SK-N-DZ (cell line): ENCODE measurements around the gene YDJC.
"Not testable (repeated sequence)": the region's sequence is repeated elsewhere in the genome, so short reads cannot be mapped to it uniquely, and the experiment has no call there.

Experiments
- DNase-seq: peaks from one replicate; pipeline ENCODE4 v3.0.0-alpha.2; 2015; ENCODE audit warnings: low spot score

YDJC gene

DNA sequence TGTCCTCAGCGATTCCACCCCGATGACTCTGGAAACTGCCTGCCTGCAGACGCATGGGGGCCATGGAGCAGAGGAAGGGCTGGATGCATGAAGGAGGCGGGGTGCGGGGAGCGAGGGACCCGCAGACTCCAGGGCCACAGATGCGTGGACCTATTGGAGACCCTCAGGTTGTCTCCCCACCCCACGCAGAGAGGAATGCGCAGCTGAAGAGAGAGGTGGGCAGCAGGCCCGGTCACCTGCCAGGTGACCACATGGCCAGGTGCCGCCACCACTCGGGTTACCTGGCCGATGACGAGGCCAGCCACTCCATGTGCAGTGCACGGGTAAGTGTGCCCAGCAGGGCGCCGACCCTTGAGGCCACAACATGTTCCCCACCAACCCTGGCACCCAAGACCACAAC lies 3.1 kb upstream of the YDJC start:
- no peak for DNase-seq

GRCh38 chr22:21632237-21632895 lies 2.5 kb upstream of the YDJC start, which contains the start of gene CCDC116:
CCDC116 (plus strand) TSS chr22:21632760; CDS start chr22:21633182, 422 bp downstream.
- peak; percentile 90 for DNase-seq

- no peak for DNase-seq
These were observed 1.2 kb upstream of the YDJC start for GRCh38 chr22:21631025-21631424.

- no peak for DNase-seq
These were observed 1.2 kb downstream of the YDJC start for GRCh38 chr22:21628386-21629254.

DNA sequence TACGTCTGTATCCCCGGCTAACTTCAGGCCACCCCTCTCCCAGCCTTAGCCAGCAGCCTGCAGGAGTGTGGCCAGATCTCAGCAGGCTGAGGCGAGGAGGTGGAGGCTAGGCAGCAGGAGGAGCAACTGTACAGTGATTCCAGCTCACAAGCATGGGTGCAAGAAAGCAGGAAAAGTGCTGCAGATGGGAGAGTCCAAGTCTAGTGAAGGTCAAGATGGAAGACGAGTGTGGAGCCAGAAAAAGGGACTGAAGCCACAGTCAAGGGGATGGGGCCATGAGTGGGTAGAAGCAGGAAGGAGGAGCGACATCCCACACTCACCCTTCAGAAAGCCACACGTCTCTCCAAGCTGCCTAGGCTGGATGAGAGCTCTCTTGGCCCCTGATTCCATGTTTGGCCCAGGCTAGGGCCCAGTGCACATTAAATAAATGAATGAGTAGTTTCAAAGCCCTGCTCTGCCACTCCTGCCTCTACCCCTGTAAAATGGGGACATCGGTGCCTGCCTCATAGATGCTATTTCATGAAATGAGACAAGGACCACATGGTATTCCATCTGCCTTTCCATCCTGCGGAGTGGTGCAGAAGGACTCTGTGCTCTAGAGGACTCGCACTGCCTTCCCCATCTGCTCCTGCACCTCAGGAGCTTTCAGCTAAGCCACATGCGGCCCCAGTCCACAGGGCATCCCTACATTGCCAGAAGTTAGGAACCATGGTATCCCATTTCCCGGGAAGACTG lies 2.9 kb downstream of the YDJC start:
- no peak for DNase-seq

DNA sequence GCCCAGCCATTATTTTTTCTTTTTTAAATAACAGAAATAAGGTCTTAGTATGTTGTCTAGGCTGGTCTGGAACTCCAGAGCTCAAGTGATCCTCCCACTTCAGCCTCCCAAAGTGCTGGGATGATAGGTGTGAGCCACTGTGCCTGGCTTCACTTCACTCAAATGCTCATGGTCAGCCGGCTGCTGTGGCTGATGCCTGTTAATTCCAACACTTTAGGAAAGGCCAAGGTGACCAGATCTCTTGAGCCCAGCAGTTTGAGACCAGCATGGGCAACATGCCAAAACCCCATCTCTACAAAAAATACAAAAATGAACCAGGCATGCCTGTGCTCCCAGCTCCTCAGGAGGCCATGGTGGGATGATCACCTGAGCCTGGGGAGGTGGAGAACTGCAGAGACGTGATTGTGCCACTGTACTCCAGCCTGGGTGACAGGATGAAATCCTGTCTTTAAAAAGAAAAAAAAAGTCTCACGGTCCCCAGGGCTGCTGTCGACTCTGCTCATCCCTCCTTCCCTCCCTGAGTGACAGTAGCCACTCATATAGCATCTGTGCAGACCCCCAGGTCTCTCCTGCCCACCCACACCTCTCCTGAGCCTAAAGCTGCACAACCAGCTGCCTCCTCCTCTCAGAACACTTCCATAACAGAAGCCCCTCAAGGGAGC lies 3.6 kb downstream of the YDJC start:
- no peak for DNase-seq

GRCh38 chr22:21624880-21625791 lies 4.7 kb downstream of the YDJC start:
- DNase-seq = no peak

- no peak for DNase-seq
These were observed 5.5 kb downstream of the YDJC start for GRCh38 chr22:21624120-21624879.

GRCh38 chr22:21623648-21623970 lies 6.2 kb downstream of the YDJC start:
- no peak for DNase-seq

DNA sequence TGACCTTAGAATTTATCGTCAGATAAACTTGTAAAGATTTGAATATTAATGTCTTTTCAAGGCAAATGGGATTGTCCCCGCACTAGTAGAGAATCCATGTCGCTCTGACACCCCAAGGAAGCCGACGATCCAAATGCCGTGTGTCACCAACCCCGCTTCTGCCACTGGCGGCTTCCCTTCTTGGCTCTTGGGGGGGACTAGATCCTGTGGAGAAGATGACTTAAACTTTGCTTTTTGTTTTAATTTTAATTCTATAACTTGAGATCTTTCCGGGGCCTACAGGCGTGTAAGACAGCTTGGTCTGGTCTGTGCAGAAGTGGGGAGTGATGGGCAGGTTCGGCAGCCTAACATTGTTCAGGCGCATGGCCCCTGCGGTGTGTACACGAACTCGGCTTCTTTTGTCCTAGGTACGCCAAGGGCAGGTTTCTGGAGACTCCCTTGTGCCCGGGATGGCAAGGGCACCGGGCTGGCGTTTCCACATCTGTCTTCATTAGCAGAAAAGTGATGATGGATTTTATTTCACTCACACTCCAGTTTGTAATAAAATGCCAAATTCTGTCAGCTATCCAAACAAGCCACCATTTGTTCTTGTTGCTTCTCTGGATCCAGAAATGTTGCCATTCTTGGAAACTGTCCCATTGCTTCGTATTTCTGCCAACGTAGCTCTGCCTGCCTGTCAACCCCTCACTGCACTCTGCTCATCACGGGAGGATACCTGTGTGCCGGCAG lies 6.7 kb downstream of the YDJC start:
- DNase-seq = no peak

DNA sequence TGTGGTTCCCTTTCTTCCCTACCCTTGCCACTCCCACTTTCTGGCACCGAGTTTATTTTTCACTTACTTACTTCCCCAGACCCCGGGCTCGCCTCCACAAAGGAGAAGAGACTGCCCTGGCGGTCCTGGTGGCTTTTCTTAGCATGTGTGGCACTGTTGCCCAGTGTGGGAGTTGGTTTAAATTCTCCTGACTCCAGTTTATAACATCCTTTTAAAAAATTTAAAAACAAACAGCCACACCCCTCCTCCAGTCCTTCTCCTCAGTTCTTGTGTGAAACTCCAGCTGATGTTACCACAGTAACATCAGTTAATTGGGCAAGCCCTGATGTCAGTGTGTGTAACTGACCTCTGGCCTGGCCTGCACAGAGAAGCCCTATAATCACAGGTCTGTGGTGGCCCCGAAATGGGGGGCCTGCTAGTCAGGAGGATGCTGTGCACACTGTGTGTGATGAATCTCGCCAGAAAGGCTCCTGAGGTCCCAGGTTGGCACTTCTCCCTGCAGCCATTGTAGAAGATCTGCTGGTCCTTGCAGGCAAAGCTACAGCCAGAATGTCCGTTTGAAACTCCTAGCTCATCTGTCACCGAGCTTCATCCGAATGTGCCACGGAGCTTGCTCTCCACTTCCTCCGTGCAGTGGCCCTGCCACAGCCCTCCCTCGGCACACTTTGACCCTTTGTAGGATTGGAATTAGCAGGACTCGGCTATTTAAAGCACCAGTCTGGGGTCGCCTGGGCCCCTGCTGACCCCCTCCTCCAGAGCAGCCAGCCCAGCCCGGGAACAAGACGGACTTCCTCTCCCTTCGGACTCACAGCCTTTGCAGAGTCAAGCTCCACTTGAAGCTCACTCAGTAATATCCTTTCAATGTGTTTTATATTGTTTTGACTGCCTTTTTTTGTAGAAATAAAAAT lies 7.6 kb downstream of the YDJC start:
- DNase-seq = no peak

DNA sequence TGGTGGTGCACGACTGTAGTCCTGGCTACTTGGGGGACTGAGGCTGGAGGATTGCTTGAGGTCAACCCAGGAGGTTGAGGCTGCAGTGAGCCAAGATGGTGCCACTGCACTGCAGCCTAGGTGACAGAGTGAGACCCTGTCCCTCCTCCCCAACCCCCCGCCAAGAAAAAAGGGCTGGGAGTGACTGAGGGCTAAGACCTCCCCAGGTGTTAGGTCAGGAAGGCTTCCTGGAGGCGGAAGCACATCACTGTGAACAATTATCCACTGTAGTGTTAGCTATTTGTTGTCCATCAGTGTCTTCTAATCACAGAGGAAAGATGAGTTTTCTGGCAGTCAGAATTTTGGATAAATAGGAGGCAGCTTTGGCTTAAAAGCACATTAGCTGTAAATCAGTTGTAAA lies 8.8 kb downstream of the YDJC start:
- DNase-seq = no peak

- not testable (repeated sequence) for DNase-seq
These were observed 12.5 kb downstream of the YDJC start for GRCh38 chr22:21617337-21617736.

GRCh38 chr22:21615731-21616130 lies 14.1 kb downstream of the YDJC start:
- no peak for DNase-seq

DNA sequence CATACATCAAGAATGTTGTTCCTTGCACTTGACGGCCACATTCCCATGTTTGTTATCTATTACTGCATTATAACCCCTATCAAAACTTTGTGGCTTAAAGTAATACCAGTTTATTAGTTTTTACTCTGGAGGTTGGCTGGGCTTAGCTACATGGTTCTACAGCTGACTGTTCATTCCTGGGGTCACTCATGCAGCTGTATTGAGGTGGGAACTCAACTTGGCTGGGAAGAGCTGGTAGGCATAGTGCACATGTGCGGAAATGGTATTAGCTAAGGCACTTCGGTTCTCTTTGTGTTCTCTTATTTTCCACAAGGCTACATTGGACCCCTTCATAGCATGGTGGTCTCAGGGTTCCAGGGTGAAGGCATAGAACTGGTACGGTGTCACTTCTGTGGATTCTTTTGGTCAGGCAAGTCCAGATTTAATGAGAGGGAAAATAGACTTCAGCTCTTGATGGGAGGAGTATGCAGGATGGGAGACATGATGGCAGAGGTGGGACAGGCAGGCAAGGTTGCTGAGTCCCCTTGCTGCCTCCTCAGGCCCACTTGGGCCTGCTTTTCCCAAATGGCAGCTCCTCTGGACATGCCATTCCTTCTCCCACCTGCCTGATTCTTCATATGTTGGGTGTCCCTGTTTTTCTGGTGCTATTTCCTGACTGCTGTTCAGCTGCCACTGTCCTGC lies 16.1 kb downstream of the YDJC start:
- DNase-seq = no peak

DNA sequence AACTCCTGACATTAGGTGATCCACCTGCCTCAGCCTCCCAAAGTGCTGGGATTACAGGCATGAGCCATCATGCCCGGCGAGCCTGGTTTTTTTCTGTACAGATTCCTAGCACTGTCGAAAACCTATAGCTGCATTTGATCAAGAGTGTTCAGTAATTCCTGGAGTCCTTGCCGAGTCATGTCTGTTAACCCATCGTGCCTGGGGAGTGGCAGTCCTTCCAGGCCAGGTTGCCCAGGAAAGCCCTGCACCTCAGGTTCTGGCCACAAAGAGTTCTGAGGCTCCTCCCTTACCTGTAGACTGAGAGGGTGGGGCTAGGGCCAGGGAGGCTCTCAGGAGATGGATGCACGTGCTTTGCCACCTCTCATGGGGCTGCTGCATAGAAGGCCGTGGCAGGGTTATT lies 17.0 kb downstream of the YDJC start:
- DNase-seq = no peak

GRCh38 chr22:21611210-21611977 lies 18.4 kb downstream of the YDJC start:
- no peak for DNase-seq
